ENCODE measurements around the gene PPARA. TPM values are rescaled to one million over a fixed set of nuclear protein-coding genes. Genes with fewer than 3 reads are reported as not detected.
A peak's percentile ranks its signal among the peaks of the same experiment; 100 is the strongest.

Gene PPARA
- total RNA-seq, 1 donor: 22.1 TPM

- Histone ChIP-seq H4K20me1 (ENCODE audit: insufficient read depth, low read length) (peaks cover 2% of the 10 kb centered on the region), H3K4me3 (ENCODE audit: insufficient read depth, low read length) (no peak overlapping the region), H3K4me2 (ENCODE audit: insufficient read depth, low read length) (no peak overlapping the region), H3K27ac (ENCODE audit: low read depth, low read length) (no peak overlapping the region), H3K4me1 (ENCODE audit: insufficient read depth, low read length) (no peaks in the 10 kb centered on the region), H3K27me3 (ENCODE audit: insufficient read depth, low read length) (peaks cover 30% of the 10 kb centered on the region), H3K79me2 (ENCODE audit: insufficient read depth, low read length) (no peaks in the 10 kb centered on the region), H3K36me3 (ENCODE audit: insufficient read depth, low read length) (no peaks in the 10 kb centered on the region), H2AFZ (ENCODE audit: low read length) (no peak overlapping the region), H3K9me3 (ENCODE audit: low read depth, low read length) (no peaks in the 10 kb centered on the region)
- no peak for TF ChIP-seq CTCF (IDR thresholded peaks at IDR 0.05; ENCODE audit: extremely low read depth, low read depth, low read length)
- peak; percentile 79 for DNase-seq (ENCODE audit: insufficient read length, low spot score, missing footprints)
These were observed 4.9 kb upstream of the PPARA start for GRCh38 chr22:46145361-46145851.

- H3K27ac ChIP-seq (ENCODE audit: low read depth, low read length): no peak overlapping the region
- H3K27me3 ChIP-seq (ENCODE audit: insufficient read depth, low read length): peaks cover 30% of the 10 kb centered on the region
- no peak for TF ChIP-seq CTCF (IDR thresholded peaks at IDR 0.05; ENCODE audit: extremely low read depth, low read depth, low read length)
- H3K4me3 ChIP-seq (ENCODE audit: insufficient read depth, low read length): no peak overlapping the region
- H3K4me2 ChIP-seq (ENCODE audit: insufficient read depth, low read length): no peak overlapping the region
- H3K9me3 ChIP-seq (ENCODE audit: low read depth, low read length): no peaks in the 10 kb centered on the region
- H4K20me1 ChIP-seq (ENCODE audit: insufficient read depth, low read length): peaks cover 2% of the 10 kb centered on the region
- H2AFZ ChIP-seq (ENCODE audit: low read length): no peak overlapping the region
- no peak for DNase-seq (ENCODE audit: insufficient read length, low spot score, missing footprints)
- no peaks in the 10 kb centered on the region for H3K36me3 ChIP-seq (ENCODE audit: insufficient read depth, low read length)
- H3K4me1 ChIP-seq (ENCODE audit: insufficient read depth, low read length): no peaks in the 10 kb centered on the region
- H3K79me2 ChIP-seq (ENCODE audit: insufficient read depth, low read length): no peaks in the 10 kb centered on the region
These were observed 4.4 kb upstream of the PPARA start for GRCh38 chr22:46145896-46146295.

GRCh38 chr22:46146329-46146728, 4.0 kb upstream of the PPARA start:
- Histone ChIP-seq H3K9me3 (ENCODE audit: low read depth, low read length) (no peaks in the 10 kb centered on the region), H3K4me1 (ENCODE audit: insufficient read depth, low read length) (no peaks in the 10 kb centered on the region), H2AFZ (ENCODE audit: low read length) (no peak overlapping the region), H3K4me2 (ENCODE audit: insufficient read depth, low read length) (no peak overlapping the region), H3K79me2 (ENCODE audit: insufficient read depth, low read length) (no peaks in the 10 kb centered on the region), H3K36me3 (ENCODE audit: insufficient read depth, low read length) (no peaks in the 10 kb centered on the region), H3K27me3 (ENCODE audit: insufficient read depth, low read length) (peaks cover 30% of the 10 kb centered on the region), H4K20me1 (ENCODE audit: insufficient read depth, low read length) (peaks cover 2% of the 10 kb centered on the region), H3K4me3 (ENCODE audit: insufficient read depth, low read length) (no peak overlapping the region), H3K27ac (ENCODE audit: low read depth, low read length) (no peak overlapping the region)
- DNase-seq (ENCODE audit: insufficient read length, low spot score, missing footprints): peak; percentile 71
- no peak for TF ChIP-seq CTCF (IDR thresholded peaks at IDR 0.05; ENCODE audit: extremely low read depth, low read depth, low read length)

- Histone ChIP-seq H3K36me3 (ENCODE audit: insufficient read depth, low read length) (no peaks in the 10 kb centered on the region), H3K79me2 (ENCODE audit: insufficient read depth, low read length) (peaks cover 4% of the 10 kb centered on the region), H3K27me3 (ENCODE audit: insufficient read depth, low read length) (peaks cover 30% of the 10 kb centered on the region), H3K4me2 (ENCODE audit: insufficient read depth, low read length) (no peak overlapping the region), H3K27ac (ENCODE audit: low read depth, low read length) (no peak overlapping the region), H3K4me3 (ENCODE audit: insufficient read depth, low read length) (no peak overlapping the region), H3K4me1 (ENCODE audit: insufficient read depth, low read length) (peaks cover 4% of the 10 kb centered on the region), H2AFZ (ENCODE audit: low read length) (no peak overlapping the region), H4K20me1 (ENCODE audit: insufficient read depth, low read length) (peaks cover 6% of the 10 kb centered on the region), H3K9me3 (ENCODE audit: low read depth, low read length) (no peaks in the 10 kb centered on the region)
- DNase-seq (ENCODE audit: insufficient read length, low spot score, missing footprints): peak; percentile 72
- TF ChIP-seq CTCF (IDR thresholded peaks at IDR 0.05; ENCODE audit: extremely low read depth, low read depth, low read length): no peak
These were observed 3.3 kb upstream of the PPARA start for GRCh38 chr22:46147061-46147460.

All from osteoblast (primary cell).